Keratinocyte (primary cell): Measurements from ENCODE around the gene DNMT3A. TPM values are rescaled to one million over a fixed set of nuclear protein-coding genes. Genes with fewer than 3 reads are reported as not detected.

ENCODE experiments used
- DNase-seq: peaks from one replicate; pipeline ENCODE4 v3.0.0-alpha.2; 2011; ENCODE audit warnings: low read depth, missing footprints, low spot score
- FAIRE-seq: peaks from 2 replicates; lab custom pipeline; 2011; peaks lifted over from hg19 to GRCh38; lab: Jason Lieb, UNC
- H2AFZ ChIP-seq: 2 replicates; pipeline ENCODE4 v1.6.0; 2012; ENCODE audit warnings: low read length, control low read depth, inconsistent platforms; ENCODE audit not compliant: control insufficient read depth
- H3K27ac ChIP-seq: 2 replicates; pipeline ENCODE4 v1.5.1; 2011; ENCODE audit warnings: low read length; ENCODE audit not compliant: control insufficient read depth, insufficient read depth
- H3K27me3 ChIP-seq: 3 replicates; pipeline ENCODE4 v1.6.0; 2011; ENCODE audit warnings: low read length; ENCODE audit not compliant: control insufficient read depth, insufficient read depth; ENCODE audit errors: extremely low read depth
- H3K36me3 ChIP-seq, 2 experiments: 2 replicates in 1 of 2; 3 replicates in 1 of 2; pipeline ENCODE4 v1.5.1; 2011; ENCODE audit warnings: low read length in 2 of 2, mild to moderate bottlenecking in 1 of 2; ENCODE audit not compliant: control insufficient read depth in 2 of 2, insufficient read depth in 2 of 2; ENCODE audit errors: extremely low read depth in 1 of 2
- H3K4me1 ChIP-seq: 3 replicates; pipeline ENCODE4 v1.5.1; 2011; ENCODE audit warnings: low read length; ENCODE audit not compliant: control insufficient read depth, insufficient read depth; ENCODE audit errors: extremely low read depth
- H3K4me2 ChIP-seq: 3 replicates; pipeline ENCODE4 v1.6.0; 2011; ENCODE audit warnings: low read depth, low read length; ENCODE audit not compliant: control insufficient read depth, insufficient read depth; ENCODE audit errors: extremely low read depth
- H3K4me3 ChIP-seq, 3 experiments: fragments of 200-600 bp in 1 of 3; sonication (generic) in 1 of 3; 2 replicates in 2 of 3; 3 replicates in 1 of 3; pipeline ENCODE4 v1.5.1; 2011 to 2016; ENCODE audit warnings: low read length in 3 of 3, mild to moderate bottlenecking in 3 of 3, control low read depth in 2 of 3, inconsistent platforms in 1 of 3, low read depth in 1 of 3, mixed read lengths in 1 of 3, mixed run types in 1 of 3, moderate library complexity in 1 of 3; ENCODE audit not compliant: control insufficient read depth in 2 of 3, insufficient read depth in 2 of 3; ENCODE audit errors: extremely low read depth in 1 of 3
- H3K79me2 ChIP-seq: 2 replicates; pipeline ENCODE4 v1.6.0; 2012; ENCODE audit warnings: low read length; ENCODE audit not compliant: control insufficient read depth, insufficient read depth
- H3K9ac ChIP-seq: 3 replicates; pipeline ENCODE4 v1.6.0; 2011; ENCODE audit warnings: low read length; ENCODE audit not compliant: control insufficient read depth, insufficient read depth; ENCODE audit errors: extremely low read depth
- H3K9me1 ChIP-seq: 3 replicates; pipeline ENCODE4 v1.6.0; 2011; ENCODE audit warnings: low read length; ENCODE audit not compliant: control insufficient read depth, insufficient read depth; ENCODE audit errors: extremely low read depth
- H3K9me3 ChIP-seq: 2 replicates; pipeline ENCODE4 v1.5.1; 2012; ENCODE audit warnings: low read depth, low read length; ENCODE audit not compliant: control insufficient read depth
- H4K20me1 ChIP-seq: 3 replicates; pipeline ENCODE4 v1.6.0; 2011; ENCODE audit warnings: low read length; ENCODE audit not compliant: control insufficient read depth, insufficient read depth; ENCODE audit errors: extremely low read depth
- CTCF ChIP-seq, 3 experiments: IDR thresholded peaks in 1 of 3; conservative IDR thresholded peaks in 1 of 3; optimal IDR thresholded peaks in 1 of 3; 2 replicates in 2 of 3; 3 replicates in 1 of 3; pipeline versions ENCODE3 to v1.5.1; 2011; ENCODE audit warnings: low read length in 3 of 3, mild to moderate bottlenecking in 3 of 3, moderate library complexity in 2 of 3, control low read depth in 1 of 3, inconsistent platforms in 1 of 3; ENCODE audit not compliant: insufficient read depth in 2 of 3; ENCODE audit errors: extremely low read depth in 1 of 3
- EZH2 ChIP-seq: IDR thresholded peaks from one replicate; pipeline ENCODE4 v1.6.1; 2012; ENCODE audit warnings: inconsistent platforms, mild to moderate bottlenecking, low read length, moderate library complexity
- dilution Hi-C: fragments of 300-500 bp; cut with MboI; formaldehyde crosslinking; loops from one replicate; pipeline ENCODE4 v1.7.0; 2020; ENCODE audit warnings: low sequenced_read_pairs; ENCODE audit not compliant: extremely low pct_ligation_motif_present
- polyA plus RNA-seq, 5 experiments: library from polyadenylated mRNA; depleted of rRNA in 3 of 5; stranded (reverse) in 3 of 5; stranded (forward) in 1 of 5; unstranded in 1 of 5; fragments of >200 nt; gene quantifications; 1 replicate in 1 of 5; 2 replicates in 3 of 5; 3 replicates in 1 of 5; pipeline versions ENCODE4 v1.2.1 to v1.2.3, GENCODE V29; 2011 to 2012; ENCODE audit warnings: missing spikeins in 2 of 5, low read depth in 1 of 5, low replicate concordance in 1 of 5

Gene DNMT3A
- polyA plus RNA-seq, 1 donor (not counting 4 experiments of a cell fraction or from before 2014, with no cell fraction given), result 1.5 TPM

- H3K4me1 ChIP-seq, result peaks cover 12% of the 10 kb centered on the region
- no peak overlapping the region for H3K4me2 ChIP-seq
- peaks cover 3% of the 10 kb centered on the region for H3K9me1 ChIP-seq
- H3K79me2 ChIP-seq, result no peaks in the 10 kb centered on the region
- no peak overlapping the region for H3K4me3 ChIP-seq
- no peaks in the 10 kb centered on the region for H3K9me3 ChIP-seq
- H3K27me3 ChIP-seq, result no peaks in the 10 kb centered on the region
- H3K36me3 ChIP-seq, result no peaks in the 10 kb centered on the region
- dilution Hi-C loops, result no loop called here
- DNase-seq (no peak), FAIRE-seq (no peak)
- no peak overlapping the region for H3K27ac ChIP-seq
- TF ChIP-seq CTCF (optimal IDR thresholded peaks at IDR 0.05 in 1 of 3, IDR thresholded peaks at IDR 0.05 in 1 of 3, conservative IDR thresholded peaks at IDR 0.05 in 1 of 3; ENCODE audit: extremely low read depth in 1 of 3, insufficient read depth in 2 of 3, low read length in 3 of 3) (no peak), EZH2 (no peak)
- no peaks in the 10 kb centered on the region for H4K20me1 ChIP-seq
- no peak overlapping the region for H3K9ac ChIP-seq
- H2AFZ ChIP-seq, result no peak overlapping the region
Observed at GRCh38 chr2:25281522-25281921, 60.2 kb downstream of the DNMT3A start.

GRCh38 chr2:25280051-25280687 is 61.6 kb downstream of the DNMT3A start:
- Histone ChIP-seq H3K36me3 (no peaks in the 10 kb centered on the region), H3K4me1 (peaks cover 12% of the 10 kb centered on the region), H3K9ac (no peak overlapping the region), H2AFZ (no peak overlapping the region), H3K9me1 (peaks cover 3% of the 10 kb centered on the region), H4K20me1 (no peaks in the 10 kb centered on the region), H3K9me3 (no peaks in the 10 kb centered on the region), H3K79me2 (no peaks in the 10 kb centered on the region), H3K4me2 (no peak overlapping the region), H3K27ac (no peak overlapping the region), H3K27me3 (no peaks in the 10 kb centered on the region), H3K4me3 (no peak overlapping the region)
- FAIRE-seq (no peak), DNase-seq (no peak)
- no peak for TF ChIP-seq CTCF (optimal IDR thresholded peaks at IDR 0.05 in 1 of 3, IDR thresholded peaks at IDR 0.05 in 1 of 3, conservative IDR thresholded peaks at IDR 0.05 in 1 of 3; ENCODE audit: extremely low read depth in 1 of 3, insufficient read depth in 2 of 3, low read length in 3 of 3)
- TF ChIP-seq EZH2, result no peak
- dilution Hi-C loops, result no loop called here
